ENCODE measurements around the gene LRRC36.

LRRC36 gene

GRCh38 chr16:67399749-67400704 lies 73.4 kb downstream of the LRRC36 start:
- Histone ChIP-seq H3K9ac (ENCODE audit: low read depth, low read length) (no peak overlapping the region), H3K4me1 (ENCODE audit: insufficient read depth, low read length) (no peaks in the 10 kb centered on the region), H2AFZ (ENCODE audit: low read depth, low read length) (no peak overlapping the region), H3K79me2 (ENCODE audit: insufficient read depth, low read length) (no peaks in the 10 kb centered on the region), H3K9me3 (ENCODE audit: insufficient read depth, low read length, severe bottlenecking) (no peaks in the 10 kb centered on the region), H4K20me1 (ENCODE audit: insufficient read depth, low read length) (no peaks in the 10 kb centered on the region), H3K4me3 (ENCODE audit: low read depth in 1 of 2, low read length in 2 of 2) (no peak overlapping the region), H3K27me3 (ENCODE audit: insufficient read depth, low read length, poor library complexity) (no peaks in the 10 kb centered on the region), H3K27ac (ENCODE audit: low read length) (no peak overlapping the region), H3K36me3 (ENCODE audit: insufficient read depth, low read length) (no peaks in the 10 kb centered on the region), H3K4me2 (ENCODE audit: insufficient read depth, low read length) (no peak overlapping the region)
- ATAC-seq (ENCODE audit: insufficient read depth, low read depth) (no peak), DNase-seq (no peak)
- no peak for TF ChIP-seq EZH2 (IDR thresholded peaks at IDR 0.05; ENCODE audit: borderline replicate concordance, low read depth, low read length, severe bottlenecking)
- no peak for TF ChIP-seq CTCF (IDR thresholded peaks at IDR 0.05; ENCODE audit: borderline replicate concordance, extremely low read depth, low read length, poor library complexity, severe bottlenecking)

DNA sequence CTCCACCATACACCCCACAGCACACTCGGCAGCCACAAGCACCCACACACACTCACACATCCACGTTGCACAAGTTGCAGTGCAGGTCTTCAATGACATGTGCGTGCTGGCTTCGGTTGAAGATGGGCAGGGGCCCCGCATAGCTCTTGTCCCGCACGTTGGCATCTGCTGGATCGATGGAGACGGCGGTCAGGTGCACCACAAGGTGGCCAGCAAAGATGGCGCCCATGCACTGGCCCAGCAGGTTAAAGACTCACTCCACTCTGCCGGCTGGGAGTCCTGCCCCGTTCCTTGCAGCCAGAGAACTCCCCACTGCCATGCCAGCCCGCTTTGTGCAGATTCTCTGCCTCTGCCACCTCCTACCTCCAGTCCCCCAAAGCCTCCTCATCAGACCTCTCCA lies 74.3 kb downstream of the LRRC36 start:
- Histone ChIP-seq H3K9me3 (ENCODE audit: insufficient read depth, low read length, severe bottlenecking) (no peaks in the 10 kb centered on the region), H3K4me1 (ENCODE audit: insufficient read depth, low read length) (no peaks in the 10 kb centered on the region), H3K4me3 (ENCODE audit: low read depth in 1 of 2, low read length in 2 of 2) (no peak overlapping the region), H3K27ac (ENCODE audit: low read length) (no peak overlapping the region), H2AFZ (ENCODE audit: low read depth, low read length) (no peak overlapping the region), H3K36me3 (ENCODE audit: insufficient read depth, low read length) (no peaks in the 10 kb centered on the region), H3K4me2 (ENCODE audit: insufficient read depth, low read length) (no peak overlapping the region), H4K20me1 (ENCODE audit: insufficient read depth, low read length) (no peaks in the 10 kb centered on the region), H3K9ac (ENCODE audit: low read depth, low read length) (no peak overlapping the region), H3K79me2 (ENCODE audit: insufficient read depth, low read length) (no peaks in the 10 kb centered on the region), H3K27me3 (ENCODE audit: insufficient read depth, low read length, poor library complexity) (no peaks in the 10 kb centered on the region)
- ATAC-seq (ENCODE audit: insufficient read depth, low read depth): no peak
- DNase-seq: no peak
- no peak for TF ChIP-seq EZH2 (IDR thresholded peaks at IDR 0.05; ENCODE audit: borderline replicate concordance, low read depth, low read length, severe bottlenecking)
- TF ChIP-seq CTCF (IDR thresholded peaks at IDR 0.05; ENCODE audit: borderline replicate concordance, extremely low read depth, low read length, poor library complexity, severe bottlenecking): no peak

DNA sequence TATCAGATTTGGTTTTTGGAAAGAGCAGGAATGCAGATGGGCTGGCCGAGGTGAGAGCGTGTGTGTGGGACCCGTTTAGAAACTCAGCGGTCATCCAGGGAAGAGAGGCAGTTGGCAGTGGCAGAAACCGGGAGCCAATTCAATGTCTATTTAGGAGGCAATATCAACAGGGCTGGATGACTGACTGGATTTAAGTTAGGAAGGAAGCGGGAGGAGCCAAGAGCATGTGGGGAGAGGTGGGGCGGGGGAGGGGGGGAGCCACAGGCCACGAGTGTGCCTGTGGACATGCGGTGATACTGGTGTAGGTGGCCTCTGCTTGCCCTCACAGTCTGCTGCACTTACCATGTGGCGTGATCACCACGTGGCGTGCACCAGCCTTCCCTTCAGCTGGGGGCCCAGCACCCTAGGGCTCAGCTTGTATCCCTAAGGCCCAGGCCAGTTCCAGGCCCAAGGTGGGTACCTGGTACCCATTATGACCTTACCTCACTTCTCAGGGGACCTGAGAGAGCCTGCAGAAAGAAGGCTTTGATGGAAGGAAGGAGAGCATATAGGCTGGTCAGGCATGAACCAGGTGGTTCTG lies 77.5 kb downstream of the LRRC36 start:
- peaks cover 6% of the 10 kb centered on the region for H3K27me3 ChIP-seq (ENCODE audit: insufficient read depth, low read length, poor library complexity)
- ATAC-seq (ENCODE audit: insufficient read depth, low read depth) (no peak), DNase-seq (no peak)
- H4K20me1 ChIP-seq (ENCODE audit: insufficient read depth, low read length): no peaks in the 10 kb centered on the region
- no peak overlapping the region for H3K9ac ChIP-seq (ENCODE audit: low read depth, low read length)
- H3K4me3 ChIP-seq (ENCODE audit: low read depth in 1 of 2, low read length in 2 of 2): no peak overlapping the region
- no peak overlapping the region for H3K27ac ChIP-seq (ENCODE audit: low read length)
- no peaks in the 10 kb centered on the region for H3K79me2 ChIP-seq (ENCODE audit: insufficient read depth, low read length)
- H3K4me2 ChIP-seq (ENCODE audit: insufficient read depth, low read length): no peak overlapping the region
- no peak overlapping the region for H2AFZ ChIP-seq (ENCODE audit: low read depth, low read length)
- no peaks in the 10 kb centered on the region for H3K36me3 ChIP-seq (ENCODE audit: insufficient read depth, low read length)
- TF ChIP-seq EZH2 (IDR thresholded peaks at IDR 0.05; ENCODE audit: borderline replicate concordance, low read depth, low read length, severe bottlenecking) (no peak), CTCF (IDR thresholded peaks at IDR 0.05; ENCODE audit: borderline replicate concordance, extremely low read depth, low read length, poor library complexity, severe bottlenecking) (no peak)
- no peaks in the 10 kb centered on the region for H3K9me3 ChIP-seq (ENCODE audit: insufficient read depth, low read length, severe bottlenecking)
- no peaks in the 10 kb centered on the region for H3K4me1 ChIP-seq (ENCODE audit: insufficient read depth, low read length)
